Brain microvascular endothelial cell (primary cell): Measurements from ENCODE around the gene EP400.

ENCODE experiments used
- DNase-seq: peaks from one replicate; pipeline ENCODE4 v3.0.0-alpha.2; 2020
- H3K27ac ChIP-seq: fragments of 250-450 bp; sonication (Bioruptor Pico); 2 replicates; pipeline ENCODE4 v1.5.1; 2020; ENCODE audit warnings: mild to moderate bottlenecking, moderate library complexity
- H3K27me3 ChIP-seq: fragments of 250-450 bp; sonication (Bioruptor Pico); replicated peaks from 2 replicates; pipeline ENCODE4 v1.5.1; 2020; ENCODE audit warnings: mild to moderate bottlenecking
- H3K36me3 ChIP-seq: fragments of 250-450 bp; sonication (Bioruptor Pico); replicated peaks from 2 replicates; pipeline ENCODE4 v1.5.1; 2020; ENCODE audit warnings: mild to moderate bottlenecking
- H3K4me3 ChIP-seq: 2 replicates; pipeline ENCODE4 v1.5.1; 2011; ENCODE audit warnings: low read depth, mild to moderate bottlenecking, control low read depth, low read length, moderate library complexity
- CTCF ChIP-seq: IDR thresholded peaks from 2 replicates; pipeline ENCODE4 v1.5.1; 2011; ENCODE audit warnings: low read depth, mild to moderate bottlenecking, moderate library complexity, low read length, control low read depth, inconsistent platforms; ENCODE audit errors: missing control alignments
- in situ Hi-C: cut with HindIII; loops from 2 replicates; pipeline ENCODE4 v1.10.0; 2017; ENCODE audit warnings: low sequenced_read_pairs, low pct_ligation_motif_present

EP400 gene

GRCh38 chr12:131949431-131950181 is at the start of gene EP400:
Gene EP400, plus strand, starts transcription at chr12:131949942. Its CDS starts 10,678 bp downstream, at chr12:131960620.
- H3K36me3 ChIP-seq = peaks cover 1% of the 10 kb centered on the region
- H3K4me3 ChIP-seq = peak within 1 kb of the TSS; percentile 81
- no peak for TF ChIP-seq CTCF
- peak within 1 kb of the TSS; percentile 57 for H3K27ac ChIP-seq
- in situ Hi-C loops = no loop called here
- H3K27me3 ChIP-seq = no peaks in the 10 kb centered on the region
- DNase-seq = peak; percentile 86

- DNase-seq = no peak
- no peak overlapping the region for H3K4me3 ChIP-seq
- no peaks in the 10 kb centered on the region for H3K27me3 ChIP-seq
- no peak for TF ChIP-seq CTCF
- peaks cover 2% of the 10 kb centered on the region for H3K36me3 ChIP-seq
- in situ Hi-C loops = no loop called here
- H3K27ac ChIP-seq = no peak overlapping the region
Observed at GRCh38 chr12:131900397-131900796, 49.3 kb upstream of the EP400 start.

- H3K27ac ChIP-seq = no peak overlapping the region
- H3K27me3 ChIP-seq = no peaks in the 10 kb centered on the region
- H3K36me3 ChIP-seq = peaks cover 2% of the 10 kb centered on the region
- no peak for TF ChIP-seq CTCF
- no peak overlapping the region for H3K4me3 ChIP-seq
- in situ Hi-C loops = no loop called here
- no peak for DNase-seq
Observed at GRCh38 chr12:131901431-131902331, 48.1 kb upstream of the EP400 start.

- H3K4me3 ChIP-seq = no peak overlapping the region
- no peaks in the 10 kb centered on the region for H3K27me3 ChIP-seq
- no peak overlapping the region for H3K27ac ChIP-seq
- in situ Hi-C loops = no loop called here
- H3K36me3 ChIP-seq = peaks cover 5% of the 10 kb centered on the region
- no peak for TF ChIP-seq CTCF
- DNase-seq = no peak
Observed at GRCh38 chr12:131902332-131903241, 47.2 kb upstream of the EP400 start.

- Histone ChIP-seq H3K27ac (no peak overlapping the region), H3K36me3 (peaks cover 8% of the 10 kb centered on the region), H3K4me3 (no peak overlapping the region), H3K27me3 (no peaks in the 10 kb centered on the region)
- no peak for DNase-seq
- in situ Hi-C loops = no loop called here
- no peak for TF ChIP-seq CTCF
Observed at GRCh38 chr12:131903270-131904255, 46.2 kb upstream of the EP400 start.
